Limb (tissue), 2 donors: Measurements from ENCODE around the gene SIRPG.
"Not testable (repeated sequence)": the region's sequence is repeated elsewhere in the genome, so short reads cannot be mapped to it uniquely, and the experiment has no call there.

Source experiments
- DNase-seq, 2 donors: peaks; one replicate each; pipeline ENCODE4 v3.0.0-alpha.2; 2016; ENCODE audit errors: extremely low spot score in 2 of 2

SIRPG gene

GRCh38 chr20:1635291-1635979 lies 22.1 kb downstream of the SIRPG start:
- no peak for DNase-seq

GRCh38 chr20:1633535-1633934 lies 24.0 kb downstream of the SIRPG start:
- no peak for DNase-seq

GRCh38 chr20:1632178-1632577 lies 25.4 kb downstream of the SIRPG start:
- no peak for DNase-seq

GRCh38 chr20:1631309-1632151 lies 26.0 kb downstream of the SIRPG start:
- DNase-seq: no peak

GRCh38 chr20:1630186-1630585 lies 27.4 kb downstream of the SIRPG start:
- no peak for DNase-seq

- no peak for DNase-seq
Measured at GRCh38 chr20:1629321-1629720, 28.3 kb downstream of the SIRPG start.

GRCh38 chr20:1628621-1629020 lies 29.0 kb downstream of the SIRPG start:
- DNase-seq: no peak

GRCh38 chr20:1627200-1627550 lies 30.4 kb downstream of the SIRPG start:
- DNase-seq: no peak

GRCh38 chr20:1626528-1627199 lies 30.9 kb downstream of the SIRPG start:
- DNase-seq: no peak

GRCh38 chr20:1625083-1625690 lies 32.4 kb downstream of the SIRPG start:
- no peak for DNase-seq

GRCh38 chr20:1623501-1624205 lies 33.9 kb downstream of the SIRPG start:
- no peak for DNase-seq

- DNase-seq: no peak
Measured at GRCh38 chr20:1622450-1622849, 35.1 kb downstream of the SIRPG start.

GRCh38 chr20:1621316-1621715 lies 36.3 kb downstream of the SIRPG start:
- DNase-seq: no peak

GRCh38 chr20:1619861-1620444 lies 37.6 kb downstream of the SIRPG start, which contains the start of gene SIRPB1:
Gene SIRPB1, minus strand, starts transcription at chr20:1620009. Its CDS starts 65 bp downstream, at chr20:1619944.
- DNase-seq: no peak

- DNase-seq: no peak
Measured at GRCh38 chr20:1618954-1619540, 38.5 kb downstream of the SIRPG start.

GRCh38 chr20:1618479-1618878 lies 39.1 kb downstream of the SIRPG start:
- no peak for DNase-seq

GRCh38 chr20:1616858-1617434 lies 40.6 kb downstream of the SIRPG start:
- DNase-seq: no peak

- not testable (repeated sequence) for DNase-seq
Measured at GRCh38 chr20:1610404-1610803, 47.2 kb downstream of the SIRPG start.

- DNase-seq: not testable (repeated sequence)
Measured at GRCh38 chr20:1608678-1609347, 48.8 kb downstream of the SIRPG start.

- DNase-seq: no peak
Measured at GRCh38 chr20:1600736-1601135, 56.8 kb downstream of the SIRPG start.
